Stimulated activated CD8-positive, alpha-beta memory T cell treated with anti-CD3 and anti-CD28 coated beads, Interleukin-4, amount 100 ng/mL, for 1 hour (primary cell): ENCODE data around the gene SERPINA12.

Experiments
- DNase-seq, 2 donors: peaks; one replicate each; pipeline ENCODE4 v3.0.0-alpha.2; 2020; ENCODE audit warnings: low read depth in 2 of 2, low spot score in 1 of 2

SERPINA12 gene

DNA sequence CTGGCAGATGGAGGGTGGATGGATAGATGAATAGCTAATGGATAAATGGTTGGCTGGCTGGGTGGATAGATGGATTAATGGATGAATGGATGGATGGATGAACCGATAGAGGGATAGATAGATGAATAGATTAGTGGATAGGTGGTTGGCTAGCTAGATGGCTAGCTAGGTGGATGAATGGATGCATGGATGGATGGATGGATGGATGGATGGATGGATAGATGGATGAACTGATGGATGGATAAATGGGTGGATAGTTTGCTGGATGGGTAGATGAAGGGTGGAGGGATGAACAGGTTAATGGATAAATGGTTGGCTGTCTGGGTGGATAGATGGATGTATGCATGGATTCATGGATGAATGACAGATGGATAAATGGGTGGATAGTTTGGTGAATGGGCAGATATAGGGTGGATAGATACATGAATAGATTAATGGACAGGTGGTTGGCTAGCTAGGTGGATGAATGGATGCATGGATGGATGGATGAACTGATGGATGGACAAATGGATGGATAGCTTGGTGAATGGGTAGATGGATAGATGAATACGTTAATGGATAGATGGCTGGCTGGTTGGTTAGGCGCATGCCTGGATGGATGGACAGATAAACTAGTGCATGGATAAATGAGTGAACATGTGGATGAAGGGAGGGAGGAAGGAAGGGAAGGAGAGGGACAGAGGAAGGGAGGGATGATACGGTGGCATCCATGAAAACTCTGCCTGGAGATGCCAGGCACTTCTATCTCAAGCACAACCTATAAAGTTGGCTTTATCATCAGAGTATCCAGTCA is 41.3 kb downstream of the SERPINA12 start:
- DNase-seq = no peak

DNA sequence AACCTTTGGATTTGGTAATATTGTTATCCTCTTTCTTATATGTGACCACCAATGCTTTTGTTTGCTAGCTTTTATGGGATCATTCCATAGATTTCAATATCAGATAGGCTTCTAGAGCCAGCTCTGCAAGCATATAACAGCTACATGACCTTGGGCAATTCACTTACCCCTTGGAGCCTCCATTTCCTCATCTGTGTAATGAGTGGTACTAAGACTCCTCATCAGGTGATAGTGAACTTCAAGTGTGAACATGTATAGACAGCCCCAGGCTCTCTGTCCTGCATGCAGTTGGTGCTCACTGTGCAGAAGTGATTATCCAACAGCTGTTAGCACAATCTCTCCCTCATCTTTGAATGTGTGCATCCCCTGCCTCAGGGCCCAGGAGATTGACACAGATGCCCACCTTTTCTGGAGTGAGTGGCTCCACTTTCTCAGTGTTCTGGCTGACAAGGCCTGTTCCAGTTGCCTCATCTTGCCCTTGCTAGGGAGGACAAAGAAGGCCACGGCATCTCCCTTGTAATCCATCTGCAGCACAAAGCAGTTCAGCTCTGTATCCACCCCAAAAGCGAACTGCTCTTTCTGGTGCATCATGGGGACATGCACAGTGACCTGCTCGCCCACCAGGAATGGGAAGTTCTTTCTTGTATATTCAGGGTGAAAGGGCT is 42.4 kb downstream of the SERPINA12 start:
- DNase-seq = no peak

- DNase-seq = no peak
These were observed 44.2 kb downstream of the SERPINA12 start for GRCh38 chr14:94465042-94465441.

GRCh38 chr14:94464290-94464689 is 45.0 kb downstream of the SERPINA12 start:
- DNase-seq = no peak

GRCh38 chr14:94462763-94463572 is 46.3 kb downstream of the SERPINA12 start:
- no peak for DNase-seq

- DNase-seq = no peak
These were observed 47.1 kb downstream of the SERPINA12 start for GRCh38 chr14:94462219-94462551.

DNA sequence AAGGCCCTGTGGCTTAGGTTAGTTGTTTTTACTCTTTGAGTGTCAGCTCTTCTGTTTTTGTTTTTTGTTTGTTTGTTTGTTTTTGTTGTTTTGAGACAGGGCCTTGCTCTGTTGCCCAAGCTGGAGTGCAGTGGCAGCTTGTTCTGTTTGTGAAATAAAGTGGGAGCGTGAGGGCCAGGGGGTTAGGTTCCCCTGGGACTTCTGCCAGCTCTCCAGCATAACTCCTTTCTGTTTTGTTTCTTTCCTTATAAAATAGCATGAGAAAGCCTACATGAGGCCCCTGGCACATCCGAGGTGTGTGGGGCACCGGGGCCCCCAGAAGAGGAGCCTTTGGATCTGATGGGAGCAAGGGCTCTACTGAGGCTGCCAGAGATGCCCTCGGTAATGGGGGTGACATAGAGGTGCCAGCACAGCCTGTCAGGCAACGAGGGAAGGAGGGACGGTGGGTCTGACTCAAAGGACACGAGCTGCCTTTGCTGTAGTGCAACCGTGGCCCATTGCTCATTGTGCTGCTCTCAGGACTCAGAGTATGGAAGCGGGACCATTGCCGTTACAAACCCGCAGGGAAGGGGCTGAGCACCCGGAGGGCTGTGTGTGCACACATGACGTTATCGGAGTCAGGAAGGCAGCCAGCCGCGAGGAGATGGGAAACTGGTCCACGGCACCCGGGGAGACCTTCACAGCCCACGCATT is 47.6 kb downstream of the SERPINA12 start:
- no peak for DNase-seq

GRCh38 chr14:94460631-94461416 is 48.4 kb downstream of the SERPINA12 start:
- no peak for DNase-seq

- no peak for DNase-seq
These were observed 50.6 kb downstream of the SERPINA12 start for GRCh38 chr14:94458558-94459205.

DNA sequence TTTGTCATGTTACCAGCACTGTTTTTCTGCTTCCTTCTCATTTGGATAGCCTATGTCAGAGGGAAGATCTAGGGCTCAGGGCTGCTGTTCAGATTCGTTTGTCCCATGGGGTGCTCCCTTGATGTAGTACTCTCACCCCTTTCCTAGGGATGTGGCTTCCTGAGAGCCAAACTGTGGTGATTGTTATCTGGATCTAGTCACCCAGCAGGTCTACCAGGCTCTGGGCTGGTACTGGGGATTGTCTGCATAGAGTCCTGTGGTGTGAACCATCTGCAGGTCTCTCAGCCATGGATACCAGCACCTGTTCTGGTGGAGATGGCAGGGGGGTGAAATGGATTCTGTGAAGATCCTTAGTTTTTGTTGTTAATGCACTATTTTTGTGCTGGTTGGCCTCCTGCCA is 51.2 kb downstream of the SERPINA12 start:
- no peak for DNase-seq

GRCh38 chr14:94455928-94456327 is 53.3 kb downstream of the SERPINA12 start:
- DNase-seq = no peak

DNA sequence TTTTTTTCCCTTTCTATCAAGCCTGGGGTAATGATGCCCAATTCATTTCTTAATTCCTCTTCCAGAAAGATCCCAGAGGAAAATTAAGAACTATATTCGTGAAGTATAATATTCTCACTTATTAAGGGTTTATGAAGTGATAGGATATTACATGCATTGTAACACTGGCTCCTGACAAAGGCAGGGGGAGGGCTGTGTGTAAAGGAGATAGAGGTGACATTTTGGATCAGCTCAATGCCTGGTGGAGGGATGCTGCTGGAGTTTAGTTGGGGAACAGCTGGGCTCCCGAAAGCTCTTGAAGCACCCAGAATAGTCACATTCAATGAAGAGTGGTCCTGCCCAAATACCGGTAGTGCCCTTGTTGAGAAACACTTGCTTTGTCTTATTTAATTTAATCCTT is 57.4 kb downstream of the SERPINA12 start:
- no peak for DNase-seq

DNA sequence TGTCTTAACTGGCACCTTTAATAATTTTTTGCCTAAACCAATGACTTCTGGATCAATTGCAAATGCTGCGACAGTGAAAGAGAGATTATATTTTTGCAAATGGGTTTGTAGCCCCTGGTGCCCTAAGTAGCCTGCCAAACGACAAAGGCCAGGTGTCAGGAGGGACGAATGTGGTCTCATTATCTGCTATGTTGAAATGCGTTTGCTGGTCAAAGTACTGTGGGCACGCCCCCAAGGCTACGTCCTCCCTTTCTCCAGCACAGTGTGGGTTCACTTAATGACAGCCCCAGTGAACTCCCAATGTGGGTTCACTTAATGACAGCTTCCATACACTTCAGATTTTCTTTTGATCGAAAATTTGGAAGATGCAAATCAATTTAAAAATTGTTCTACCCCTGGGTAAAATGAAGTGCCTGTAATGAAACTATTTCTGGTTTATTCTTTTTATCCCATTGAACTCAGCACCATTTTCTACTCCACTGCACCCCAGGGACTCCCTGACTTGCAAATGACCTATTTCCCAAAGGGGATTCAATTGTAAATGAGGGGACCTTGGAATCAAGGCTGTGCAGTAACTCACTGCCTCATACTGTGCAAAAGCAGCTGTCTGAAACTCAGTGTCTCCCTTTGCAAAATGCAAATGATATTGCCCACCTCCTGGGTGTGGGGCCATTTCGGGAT is 58.0 kb downstream of the SERPINA12 start:
- no peak for DNase-seq

- no peak for DNase-seq
These were observed 58.6 kb downstream of the SERPINA12 start for GRCh38 chr14:94450722-94451090.

DNA sequence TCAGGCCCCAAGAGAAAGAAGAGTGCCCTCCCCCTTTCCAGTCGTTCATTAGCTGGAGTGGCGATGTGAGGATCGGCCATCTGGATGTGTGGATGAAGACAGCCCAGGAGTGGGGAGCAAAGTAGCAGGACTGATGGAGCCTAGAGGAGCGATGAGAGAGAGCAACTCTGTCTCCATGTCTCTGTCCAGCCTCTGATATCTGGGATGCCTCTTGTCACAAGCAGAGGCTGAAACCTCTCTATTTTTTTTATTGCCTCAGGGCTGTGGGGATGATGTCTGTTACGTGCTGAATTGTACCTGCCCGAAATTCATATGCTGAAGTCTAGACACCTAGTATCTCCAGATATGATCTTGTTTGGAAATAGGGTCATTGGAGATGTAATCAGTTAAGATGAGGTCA is 59.3 kb downstream of the SERPINA12 start:
- DNase-seq = no peak

GRCh38 chr14:94448071-94448808 is 61.0 kb downstream of the SERPINA12 start:
- no peak for DNase-seq

DNA sequence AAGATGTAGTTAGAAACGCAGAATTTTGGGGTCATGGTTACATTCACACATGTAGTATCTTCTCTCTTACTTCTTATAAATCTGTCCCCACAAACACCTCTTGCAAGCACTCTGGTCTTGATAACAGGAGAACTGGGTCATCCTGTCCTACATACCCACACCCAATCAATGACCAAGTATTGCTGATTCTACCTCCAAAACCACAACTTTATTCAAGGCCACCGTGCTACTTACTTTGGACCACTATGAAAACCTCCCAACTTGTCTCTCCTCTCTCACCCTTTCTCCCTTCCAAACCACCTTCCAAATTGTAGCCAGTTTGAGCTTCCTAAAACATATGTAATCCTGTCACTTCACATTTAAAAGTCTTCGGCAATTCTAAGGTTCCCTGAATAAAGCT is 62.1 kb downstream of the SERPINA12 start:
- no peak for DNase-seq

DNA sequence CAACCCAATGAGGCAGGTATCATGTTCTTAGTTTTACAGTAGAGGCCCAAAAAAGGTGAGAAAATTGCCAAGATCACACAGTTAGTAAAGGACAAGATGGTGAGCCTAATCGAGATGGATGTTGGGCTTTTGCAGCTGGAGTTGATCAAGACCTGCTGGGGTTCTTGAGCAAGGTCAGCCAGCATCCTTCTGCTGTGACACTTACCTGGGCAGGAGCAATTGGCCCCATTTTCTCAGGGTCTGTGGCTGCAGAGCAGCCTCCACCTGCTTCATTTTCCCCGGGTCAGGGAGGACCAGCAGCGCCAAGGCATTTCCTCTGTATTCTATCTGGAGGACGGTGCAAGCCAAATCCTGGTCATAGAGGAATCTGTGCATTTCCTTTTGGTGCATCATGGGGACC is 63.1 kb downstream of the SERPINA12 start:
- no peak for DNase-seq

DNA sequence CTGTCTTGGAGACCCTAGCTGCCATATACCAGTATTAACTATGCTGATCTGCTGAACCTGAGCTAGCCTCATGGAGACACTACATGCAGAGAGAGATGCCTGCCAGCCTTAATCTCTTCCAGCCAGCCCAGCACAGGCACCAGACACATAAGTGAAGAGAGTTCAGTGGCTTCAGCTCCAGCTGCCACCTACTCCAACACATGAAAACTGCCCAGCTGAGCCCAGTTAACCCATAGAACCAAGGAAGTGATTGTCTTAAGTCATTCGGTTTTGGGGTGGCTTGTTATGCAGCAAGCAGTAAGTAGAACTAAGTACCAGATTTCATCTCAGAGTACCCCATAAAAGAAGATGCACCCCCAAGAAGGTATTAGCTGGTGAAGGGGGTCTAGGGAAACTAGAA is 64.3 kb downstream of the SERPINA12 start:
- DNase-seq = no peak
